ENCODE measurements around the gene DPH5. TPM values are rescaled to one million over a fixed set of nuclear protein-coding genes. Genes with fewer than 3 reads are reported as not detected.
A peak's percentile ranks its signal among the peaks of the same experiment; 100 is the strongest.
"Not testable (repeated sequence)": the region's sequence is repeated elsewhere in the genome, so short reads cannot be mapped to it uniquely, and the experiment has no call there.

The DPH5 gene
- 64.0 and 82.0 TPM in 2 replicates for total RNA-seq (2014; rRNA removed; shearing (Covaris generic))

- H3K4me3 ChIP-seq (ENCODE audit: insufficient read depth, low read depth, low read length), result peak within 1 kb of the TSS; percentile 87
- no peaks in the 10 kb centered on the region; the same call in none of the 2 replicates for H3K36me3 ChIP-seq (replicated peaks; ENCODE audit: control insufficient read depth, insufficient read depth, low read length)
- no peaks in the 10 kb centered on the region for H3K27me3 ChIP-seq (ENCODE audit: control insufficient read depth, insufficient read depth, low read length)
- peak; percentile 82 for DNase-seq
Observed at GRCh38 chr1:101025657-101026429, at the start of gene DPH5. TSS of gene DPH5 (minus strand) at chr1:101025784. CDS start at chr1:101025443, 341 bp downstream.

- no peak for DNase-seq
- no peaks in the 10 kb centered on the region for H3K36me3 ChIP-seq (replicated peaks; ENCODE audit: control insufficient read depth, insufficient read depth, low read length)
- H3K4me3 ChIP-seq (ENCODE audit: insufficient read depth, low read depth, low read length), result no peak overlapping the region
- no peaks in the 10 kb centered on the region for H3K27me3 ChIP-seq (ENCODE audit: control insufficient read depth, insufficient read depth, low read length)
Observed at GRCh38 chr1:101073836-101074235, 48.3 kb upstream of the DPH5 start.

- Histone ChIP-seq H3K36me3 (replicated peaks; ENCODE audit: control insufficient read depth, insufficient read depth, low read length) (no peaks in the 10 kb centered on the region), H3K27me3 (ENCODE audit: control insufficient read depth, insufficient read depth, low read length) (no peaks in the 10 kb centered on the region), H3K4me3 (ENCODE audit: insufficient read depth, low read depth, low read length) (no peak overlapping the region)
- DNase-seq, result no peak
Observed at GRCh38 chr1:101071470-101071891, 45.9 kb upstream of the DPH5 start.

- DNase-seq, result no peak
Observed at GRCh38 chr1:101069158-101069557, 43.6 kb upstream of the DPH5 start.

GRCh38 chr1:101066937-101067335, 41.4 kb upstream of the DPH5 start:
- not testable (repeated sequence) for H3K4me3 ChIP-seq (ENCODE audit: insufficient read depth, low read depth, low read length); DNase-seq; H3K27me3 ChIP-seq (ENCODE audit: control insufficient read depth, insufficient read depth, low read length); H3K36me3 ChIP-seq (replicated peaks; ENCODE audit: control insufficient read depth, insufficient read depth, low read length)

More at GRCh38 chr1:101069158-101069557, 43.6 kb upstream of the DPH5 start:
- Histone ChIP-seq H3K36me3 (replicated peaks; ENCODE audit: control insufficient read depth, insufficient read depth, low read length) (no peaks in the 10 kb centered on the region), H3K4me3 (ENCODE audit: insufficient read depth, low read depth, low read length) (no peak overlapping the region), H3K27me3 (ENCODE audit: control insufficient read depth, insufficient read depth, low read length) (no peaks in the 10 kb centered on the region)

GRCh38 chr1:101066260-101066936, 40.8 kb upstream of the DPH5 start:
- Histone ChIP-seq H3K4me3 (ENCODE audit: insufficient read depth, low read depth, low read length) (no peak overlapping the region), H3K27me3 (ENCODE audit: control insufficient read depth, insufficient read depth, low read length) (no peaks in the 10 kb centered on the region), H3K36me3 (replicated peaks; ENCODE audit: control insufficient read depth, insufficient read depth, low read length) (no peaks in the 10 kb centered on the region)
- DNase-seq, result no peak

- Histone ChIP-seq H3K4me3 (ENCODE audit: insufficient read depth, low read depth, low read length) (no peak overlapping the region), H3K27me3 (ENCODE audit: control insufficient read depth, insufficient read depth, low read length) (no peaks in the 10 kb centered on the region), H3K36me3 (replicated peaks; ENCODE audit: control insufficient read depth, insufficient read depth, low read length) (no peaks in the 10 kb centered on the region)
- no peak for DNase-seq
Observed at GRCh38 chr1:101065575-101065974, 40.0 kb upstream of the DPH5 start.

GRCh38 chr1:101064697-101065096, 39.1 kb upstream of the DPH5 start:
- Histone ChIP-seq H3K36me3 (replicated peaks; ENCODE audit: control insufficient read depth, insufficient read depth, low read length) (no peaks in the 10 kb centered on the region), H3K27me3 (ENCODE audit: control insufficient read depth, insufficient read depth, low read length) (no peaks in the 10 kb centered on the region), H3K4me3 (ENCODE audit: insufficient read depth, low read depth, low read length) (no peak overlapping the region)
- DNase-seq, result no peak

- H3K27me3 ChIP-seq (ENCODE audit: control insufficient read depth, insufficient read depth, low read length), result no peaks in the 10 kb centered on the region
- no peak overlapping the region for H3K4me3 ChIP-seq (ENCODE audit: insufficient read depth, low read depth, low read length)
- no peaks in the 10 kb centered on the region for H3K36me3 ChIP-seq (replicated peaks; ENCODE audit: control insufficient read depth, insufficient read depth, low read length)
- no peak for DNase-seq
Observed at GRCh38 chr1:101060992-101061391, 35.4 kb upstream of the DPH5 start.

- DNase-seq, result no peak
- Histone ChIP-seq H3K27me3 (ENCODE audit: control insufficient read depth, insufficient read depth, low read length) (no peaks in the 10 kb centered on the region), H3K4me3 (ENCODE audit: insufficient read depth, low read depth, low read length) (no peak overlapping the region), H3K36me3 (replicated peaks; ENCODE audit: control insufficient read depth, insufficient read depth, low read length) (no peaks in the 10 kb centered on the region)
Observed at GRCh38 chr1:101059945-101060542, 34.5 kb upstream of the DPH5 start.

GRCh38 chr1:101055623-101056022, 30.0 kb upstream of the DPH5 start:
- no peaks in the 10 kb centered on the region for H3K27me3 ChIP-seq (ENCODE audit: control insufficient read depth, insufficient read depth, low read length)
- DNase-seq, result no peak
- no peak overlapping the region for H3K4me3 ChIP-seq (ENCODE audit: insufficient read depth, low read depth, low read length)
- H3K36me3 ChIP-seq (replicated peaks; ENCODE audit: control insufficient read depth, insufficient read depth, low read length), result no peaks in the 10 kb centered on the region

GRCh38 chr1:101051688-101052638, 26.4 kb upstream of the DPH5 start:
- Histone ChIP-seq H3K4me3 (ENCODE audit: insufficient read depth, low read depth, low read length) (no peak overlapping the region), H3K36me3 (replicated peaks; ENCODE audit: control insufficient read depth, insufficient read depth, low read length) (no peaks in the 10 kb centered on the region), H3K27me3 (ENCODE audit: control insufficient read depth, insufficient read depth, low read length) (no peaks in the 10 kb centered on the region)
- DNase-seq, result no peak

GRCh38 chr1:101050869-101051268, 25.3 kb upstream of the DPH5 start:
- DNase-seq, result no peak
- no peaks in the 10 kb centered on the region for H3K27me3 ChIP-seq (ENCODE audit: control insufficient read depth, insufficient read depth, low read length)
- no peaks in the 10 kb centered on the region for H3K36me3 ChIP-seq (replicated peaks; ENCODE audit: control insufficient read depth, insufficient read depth, low read length)
- no peak overlapping the region for H3K4me3 ChIP-seq (ENCODE audit: insufficient read depth, low read depth, low read length)

GRCh38 chr1:101044749-101045148, 19.2 kb upstream of the DPH5 start:
- Histone ChIP-seq H3K36me3 (replicated peaks; ENCODE audit: control insufficient read depth, insufficient read depth, low read length) (peaks cover 2% of the 10 kb centered on the region; the same call in 1 of the 2 replicates), H3K4me3 (ENCODE audit: insufficient read depth, low read depth, low read length) (no peak overlapping the region), H3K27me3 (ENCODE audit: control insufficient read depth, insufficient read depth, low read length) (no peaks in the 10 kb centered on the region)
- DNase-seq, result no peak

Data from H7 (cell line).